Keratinocyte (primary cell): ENCODE measurements around the gene INHBB. TPM values are rescaled to one million over a fixed set of nuclear protein-coding genes. Genes with fewer than 3 reads are reported as not detected.

Experiments used
- DNase-seq: peaks from one replicate; pipeline ENCODE4 v3.0.0-alpha.2; 2011; ENCODE audit warnings: low read depth, missing footprints, low spot score
- FAIRE-seq: peaks from 2 replicates; lab custom pipeline; 2011; peaks lifted over from hg19 to GRCh38; lab: Jason Lieb, UNC
- H2AFZ ChIP-seq: 2 replicates; pipeline ENCODE4 v1.6.0; 2012; ENCODE audit warnings: low read length, control low read depth, inconsistent platforms; ENCODE audit not compliant: control insufficient read depth
- H3K27ac ChIP-seq: 2 replicates; pipeline ENCODE4 v1.5.1; 2011; ENCODE audit warnings: low read length; ENCODE audit not compliant: control insufficient read depth, insufficient read depth
- H3K27me3 ChIP-seq: 3 replicates; pipeline ENCODE4 v1.6.0; 2011; ENCODE audit warnings: low read length; ENCODE audit not compliant: control insufficient read depth, insufficient read depth; ENCODE audit errors: extremely low read depth
- H3K36me3 ChIP-seq, 2 experiments: 2 replicates in 1 of 2; 3 replicates in 1 of 2; pipeline ENCODE4 v1.5.1; 2011; ENCODE audit warnings: low read length in 2 of 2, mild to moderate bottlenecking in 1 of 2; ENCODE audit not compliant: control insufficient read depth in 2 of 2, insufficient read depth in 2 of 2; ENCODE audit errors: extremely low read depth in 1 of 2
- H3K4me1 ChIP-seq: 3 replicates; pipeline ENCODE4 v1.5.1; 2011; ENCODE audit warnings: low read length; ENCODE audit not compliant: control insufficient read depth, insufficient read depth; ENCODE audit errors: extremely low read depth
- H3K4me2 ChIP-seq: 3 replicates; pipeline ENCODE4 v1.6.0; 2011; ENCODE audit warnings: low read depth, low read length; ENCODE audit not compliant: control insufficient read depth, insufficient read depth; ENCODE audit errors: extremely low read depth
- H3K4me3 ChIP-seq, 3 experiments: fragments of 200-600 bp in 1 of 3; sonication (generic) in 1 of 3; 2 replicates in 2 of 3; 3 replicates in 1 of 3; pipeline ENCODE4 v1.5.1; 2011 to 2016; ENCODE audit warnings: low read length in 3 of 3, mild to moderate bottlenecking in 3 of 3, control low read depth in 2 of 3, inconsistent platforms in 1 of 3, low read depth in 1 of 3, mixed read lengths in 1 of 3, mixed run types in 1 of 3, moderate library complexity in 1 of 3; ENCODE audit not compliant: control insufficient read depth in 2 of 3, insufficient read depth in 2 of 3; ENCODE audit errors: extremely low read depth in 1 of 3
- H3K79me2 ChIP-seq: 2 replicates; pipeline ENCODE4 v1.6.0; 2012; ENCODE audit warnings: low read length; ENCODE audit not compliant: control insufficient read depth, insufficient read depth
- H3K9ac ChIP-seq: 3 replicates; pipeline ENCODE4 v1.6.0; 2011; ENCODE audit warnings: low read length; ENCODE audit not compliant: control insufficient read depth, insufficient read depth; ENCODE audit errors: extremely low read depth
- H3K9me1 ChIP-seq: 3 replicates; pipeline ENCODE4 v1.6.0; 2011; ENCODE audit warnings: low read length; ENCODE audit not compliant: control insufficient read depth, insufficient read depth; ENCODE audit errors: extremely low read depth
- H3K9me3 ChIP-seq: 2 replicates; pipeline ENCODE4 v1.5.1; 2012; ENCODE audit warnings: low read depth, low read length; ENCODE audit not compliant: control insufficient read depth
- H4K20me1 ChIP-seq: 3 replicates; pipeline ENCODE4 v1.6.0; 2011; ENCODE audit warnings: low read length; ENCODE audit not compliant: control insufficient read depth, insufficient read depth; ENCODE audit errors: extremely low read depth
- EZH2 ChIP-seq: IDR thresholded peaks from one replicate; pipeline ENCODE4 v1.6.1; 2012; ENCODE audit warnings: inconsistent platforms, mild to moderate bottlenecking, low read length, moderate library complexity
- dilution Hi-C: fragments of 300-500 bp; cut with MboI; formaldehyde crosslinking; loops from one replicate; pipeline ENCODE4 v1.7.0; 2020; ENCODE audit warnings: low sequenced_read_pairs; ENCODE audit not compliant: extremely low pct_ligation_motif_present
- polyA plus RNA-seq, 5 experiments: library from polyadenylated mRNA; depleted of rRNA in 3 of 5; stranded (reverse) in 3 of 5; stranded (forward) in 1 of 5; unstranded in 1 of 5; fragments of >200 nt; gene quantifications; 1 replicate in 1 of 5; 2 replicates in 3 of 5; 3 replicates in 1 of 5; pipeline versions ENCODE4 v1.2.1 to v1.2.3, GENCODE V29; 2011 to 2012; ENCODE audit warnings: missing spikeins in 2 of 5, low read depth in 1 of 5, low replicate concordance in 1 of 5
- TF ChIP-seq, protein P1 (sequence below), 3 experiments: IDR thresholded peaks in 1 of 3; conservative IDR thresholded peaks in 1 of 3; optimal IDR thresholded peaks in 1 of 3; 2 replicates in 2 of 3; 3 replicates in 1 of 3; pipeline versions ENCODE3 to v1.5.1; 2011; ENCODE audit warnings: low read length in 3 of 3, mild to moderate bottlenecking in 3 of 3, moderate library complexity in 2 of 3, control low read depth in 1 of 3, inconsistent platforms in 1 of 3; ENCODE audit not compliant: insufficient read depth in 2 of 3; ENCODE audit errors: extremely low read depth in 1 of 3

INHBB gene
- polyA plus RNA-seq, 1 donor (not counting 4 experiments of a cell fraction or from before 2014, with no cell fraction given): not detected

GRCh38 chr2:120343100-120343432 lies 2.9 kb upstream of the INHBB start:
- Histone ChIP-seq H3K27me3 (peaks cover 57% of the 10 kb centered on the region), H3K4me3 (no peak overlapping the region), H3K79me2 (no peaks in the 10 kb centered on the region), H3K36me3 (no peaks in the 10 kb centered on the region), H3K9ac (no peak overlapping the region), H3K9me3 (no peaks in the 10 kb centered on the region), H3K4me1 (peaks cover 3% of the 10 kb centered on the region), H4K20me1 (no peaks in the 10 kb centered on the region), H3K9me1 (no peaks in the 10 kb centered on the region), H3K27ac (no peak overlapping the region), H3K4me2 (no peak overlapping the region), H2AFZ (no peak overlapping the region)
- dilution Hi-C loops: no loop called here
- no peak for TF ChIP-seq EZH2
- FAIRE-seq: no peak
- DNase-seq: no peak

- Histone ChIP-seq H3K4me3 (peak overlapping the region in 1 of 3 experiments; percentile 29), H3K27me3 (peaks cover 61% of the 10 kb centered on the region), H3K36me3 (no peaks in the 10 kb centered on the region), H3K27ac (no peak overlapping the region), H4K20me1 (no peaks in the 10 kb centered on the region), H3K9ac (no peak overlapping the region), H3K9me1 (no peaks in the 10 kb centered on the region), H3K4me1 (peaks cover 3% of the 10 kb centered on the region), H3K4me2 (peak overlapping the region; percentile 29), H2AFZ (no peak overlapping the region), H3K79me2 (no peaks in the 10 kb centered on the region), H3K9me3 (no peaks in the 10 kb centered on the region)
- FAIRE-seq: no peak
- dilution Hi-C loops: no loop called here
- DNase-seq: no peak
- TF ChIP-seq, protein P1, sequence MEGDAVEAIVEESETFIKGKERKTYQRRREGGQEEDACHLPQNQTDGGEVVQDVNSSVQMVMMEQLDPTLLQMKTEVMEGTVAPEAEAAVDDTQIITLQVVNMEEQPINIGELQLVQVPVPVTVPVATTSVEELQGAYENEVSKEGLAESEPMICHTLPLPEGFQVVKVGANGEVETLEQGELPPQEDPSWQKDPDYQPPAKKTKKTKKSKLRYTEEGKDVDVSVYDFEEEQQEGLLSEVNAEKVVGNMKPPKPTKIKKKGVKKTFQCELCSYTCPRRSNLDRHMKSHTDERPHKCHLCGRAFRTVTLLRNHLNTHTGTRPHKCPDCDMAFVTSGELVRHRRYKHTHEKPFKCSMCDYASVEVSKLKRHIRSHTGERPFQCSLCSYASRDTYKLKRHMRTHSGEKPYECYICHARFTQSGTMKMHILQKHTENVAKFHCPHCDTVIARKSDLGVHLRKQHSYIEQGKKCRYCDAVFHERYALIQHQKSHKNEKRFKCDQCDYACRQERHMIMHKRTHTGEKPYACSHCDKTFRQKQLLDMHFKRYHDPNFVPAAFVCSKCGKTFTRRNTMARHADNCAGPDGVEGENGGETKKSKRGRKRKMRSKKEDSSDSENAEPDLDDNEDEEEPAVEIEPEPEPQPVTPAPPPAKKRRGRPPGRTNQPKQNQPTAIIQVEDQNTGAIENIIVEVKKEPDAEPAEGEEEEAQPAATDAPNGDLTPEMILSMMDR (optimal IDR thresholded peaks at IDR 0.05 in 1 of 3, IDR thresholded peaks at IDR 0.05 in 1 of 3, conservative IDR thresholded peaks at IDR 0.05 in 1 of 3; ENCODE audit: extremely low read depth in 1 of 3, insufficient read depth in 2 of 3, low read length in 3 of 3): peak; percentile 66 to 86 (median 82)
- peak; percentile 83 for TF ChIP-seq EZH2
Measured at GRCh38 chr2:120343433-120344105, 2.4 kb upstream of the INHBB start.
